ENCODE measurements around the gene LGI4.

DNA sequence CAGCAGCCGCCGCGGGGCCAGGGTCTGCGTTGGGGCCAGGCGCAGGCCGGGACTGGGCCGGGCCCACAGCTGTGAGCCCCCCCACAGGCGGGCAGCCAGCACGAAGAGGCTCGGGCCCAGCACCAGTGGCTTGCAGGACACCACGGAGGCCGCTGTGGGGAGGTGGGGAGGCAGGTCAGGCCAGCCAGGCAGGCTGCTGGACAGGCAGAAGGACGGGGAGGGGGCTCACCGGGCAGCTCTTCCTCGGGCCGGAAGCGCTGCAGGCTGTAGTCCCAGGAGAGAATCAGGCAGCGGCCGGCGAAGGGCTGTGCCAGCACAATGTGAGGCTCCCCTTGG lies 8.3 kb downstream of the LGI4 start:
- TF ChIP-seq, protein P1, sequence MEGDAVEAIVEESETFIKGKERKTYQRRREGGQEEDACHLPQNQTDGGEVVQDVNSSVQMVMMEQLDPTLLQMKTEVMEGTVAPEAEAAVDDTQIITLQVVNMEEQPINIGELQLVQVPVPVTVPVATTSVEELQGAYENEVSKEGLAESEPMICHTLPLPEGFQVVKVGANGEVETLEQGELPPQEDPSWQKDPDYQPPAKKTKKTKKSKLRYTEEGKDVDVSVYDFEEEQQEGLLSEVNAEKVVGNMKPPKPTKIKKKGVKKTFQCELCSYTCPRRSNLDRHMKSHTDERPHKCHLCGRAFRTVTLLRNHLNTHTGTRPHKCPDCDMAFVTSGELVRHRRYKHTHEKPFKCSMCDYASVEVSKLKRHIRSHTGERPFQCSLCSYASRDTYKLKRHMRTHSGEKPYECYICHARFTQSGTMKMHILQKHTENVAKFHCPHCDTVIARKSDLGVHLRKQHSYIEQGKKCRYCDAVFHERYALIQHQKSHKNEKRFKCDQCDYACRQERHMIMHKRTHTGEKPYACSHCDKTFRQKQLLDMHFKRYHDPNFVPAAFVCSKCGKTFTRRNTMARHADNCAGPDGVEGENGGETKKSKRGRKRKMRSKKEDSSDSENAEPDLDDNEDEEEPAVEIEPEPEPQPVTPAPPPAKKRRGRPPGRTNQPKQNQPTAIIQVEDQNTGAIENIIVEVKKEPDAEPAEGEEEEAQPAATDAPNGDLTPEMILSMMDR (IDR thresholded peaks at IDR 0.05; ENCODE audit: low read length), result no peak
- TF ChIP-seq EZH2 (optimal IDR thresholded peaks at IDR 0.05; ENCODE audit: low read depth, low read length) (no peak), EZH2phosphoT487 (IDR thresholded peaks at IDR 0.05; ENCODE audit: low read length) (no peak)
